Activated CD4-positive, alpha-beta T cell treated with anti-CD3 and anti-CD28 coated beads for 4 hours (primary cell): Measurements from ENCODE around the gene NDUFC2.
"Not testable (repeated sequence)": the region's sequence is repeated elsewhere in the genome, so short reads cannot be mapped to it uniquely, and the experiment has no call there.

Source experiments
- DNase-seq, 2 donors: peaks; one replicate each; pipeline ENCODE4 v3.0.0-alpha.2; 2020

The NDUFC2 gene

GRCh38 chr11:78050964-78051831 lies 28.5 kb downstream of the NDUFC2 start:
- no peak for DNase-seq

- DNase-seq: no peak
Measured at GRCh38 chr11:78049348-78049747, 30.3 kb downstream of the NDUFC2 start.

- no peak for DNase-seq
Measured at GRCh38 chr11:78048561-78048960, 31.1 kb downstream of the NDUFC2 start.

DNA sequence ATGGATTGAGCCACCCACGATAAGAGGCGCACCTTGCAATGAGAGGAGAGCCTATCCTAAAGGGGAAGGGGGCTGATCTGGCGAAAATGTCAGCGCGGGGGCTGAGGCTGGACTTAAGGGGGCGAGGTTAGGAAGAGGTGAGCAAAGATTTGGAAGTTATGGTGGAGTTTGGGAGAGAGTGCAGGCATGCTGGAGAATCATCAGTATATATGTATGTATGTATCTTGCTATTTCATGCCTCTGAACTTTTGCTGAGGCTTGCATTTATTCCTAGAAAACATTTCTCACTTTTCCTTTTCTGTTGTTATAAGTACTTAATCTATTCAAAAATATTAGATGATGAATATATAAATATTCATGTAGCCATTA lies 33.2 kb downstream of the NDUFC2 start:
- no peak for DNase-seq

DNA sequence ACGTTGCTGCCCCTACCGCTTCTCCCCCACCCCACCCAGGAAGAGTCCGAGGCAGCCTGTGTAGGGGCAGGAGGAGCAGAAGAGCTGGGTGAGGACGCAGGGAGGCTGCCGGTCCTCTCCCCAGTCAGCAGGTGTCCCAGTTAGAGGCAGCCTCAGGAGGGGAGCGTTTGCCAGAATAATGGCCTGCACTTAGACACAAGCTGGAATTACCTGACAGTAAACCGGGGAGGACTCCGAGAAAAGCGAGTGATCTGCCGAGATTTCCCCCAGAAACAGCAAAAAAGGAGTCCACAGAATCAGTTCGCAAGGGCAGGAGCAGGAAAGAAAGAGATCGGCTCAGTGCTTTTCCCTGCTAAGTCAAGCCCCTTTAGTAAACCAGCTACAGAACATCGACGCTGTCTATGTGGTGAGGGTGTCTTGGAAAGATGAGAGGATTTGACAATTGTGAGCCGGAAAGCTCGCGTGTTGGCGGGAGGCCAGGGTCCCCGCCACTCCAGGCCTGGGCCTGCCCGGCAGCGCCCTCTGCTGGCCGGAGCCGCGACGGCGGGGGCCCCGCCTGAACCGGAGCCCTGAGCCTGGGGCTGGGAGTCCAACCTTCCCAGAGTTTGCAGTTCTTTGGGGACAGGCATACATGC lies 33.7 kb downstream of the NDUFC2 start:
- DNase-seq: peak; percentile 62 to 76

- DNase-seq: no peak
Measured at GRCh38 chr11:78044706-78045105, 35.0 kb downstream of the NDUFC2 start.

DNA sequence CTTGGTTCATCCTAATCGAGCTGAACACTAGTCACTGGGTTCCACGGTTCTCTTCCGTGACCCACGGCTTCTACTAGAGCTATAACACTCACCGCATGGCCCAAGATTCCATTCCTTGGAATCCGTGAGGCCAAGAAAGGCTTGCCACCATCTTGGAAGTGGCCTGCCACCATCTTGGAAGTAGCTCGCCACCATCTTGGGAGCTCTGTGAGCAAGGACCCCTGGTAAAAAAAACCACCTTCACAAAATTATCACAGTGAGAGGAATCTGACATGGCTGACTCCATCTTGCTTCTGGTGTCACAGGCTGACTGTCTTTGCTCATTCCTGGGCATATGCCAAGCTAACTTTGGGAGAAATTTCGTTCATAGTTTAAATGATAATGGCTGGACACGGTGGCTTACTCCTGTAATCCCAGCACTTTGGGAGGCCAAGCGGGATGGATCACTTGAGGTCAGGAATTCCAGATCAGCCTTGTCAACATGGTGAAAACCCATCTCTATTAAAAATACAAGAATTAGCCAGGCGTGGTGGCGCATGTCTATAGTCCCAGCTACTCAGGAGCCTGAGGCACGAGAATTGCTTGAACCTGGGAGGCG lies 37.7 kb downstream of the NDUFC2 start:
- DNase-seq: no peak

GRCh38 chr11:78041380-78041719 lies 38.3 kb downstream of the NDUFC2 start:
- not testable (repeated sequence) for DNase-seq

DNA sequence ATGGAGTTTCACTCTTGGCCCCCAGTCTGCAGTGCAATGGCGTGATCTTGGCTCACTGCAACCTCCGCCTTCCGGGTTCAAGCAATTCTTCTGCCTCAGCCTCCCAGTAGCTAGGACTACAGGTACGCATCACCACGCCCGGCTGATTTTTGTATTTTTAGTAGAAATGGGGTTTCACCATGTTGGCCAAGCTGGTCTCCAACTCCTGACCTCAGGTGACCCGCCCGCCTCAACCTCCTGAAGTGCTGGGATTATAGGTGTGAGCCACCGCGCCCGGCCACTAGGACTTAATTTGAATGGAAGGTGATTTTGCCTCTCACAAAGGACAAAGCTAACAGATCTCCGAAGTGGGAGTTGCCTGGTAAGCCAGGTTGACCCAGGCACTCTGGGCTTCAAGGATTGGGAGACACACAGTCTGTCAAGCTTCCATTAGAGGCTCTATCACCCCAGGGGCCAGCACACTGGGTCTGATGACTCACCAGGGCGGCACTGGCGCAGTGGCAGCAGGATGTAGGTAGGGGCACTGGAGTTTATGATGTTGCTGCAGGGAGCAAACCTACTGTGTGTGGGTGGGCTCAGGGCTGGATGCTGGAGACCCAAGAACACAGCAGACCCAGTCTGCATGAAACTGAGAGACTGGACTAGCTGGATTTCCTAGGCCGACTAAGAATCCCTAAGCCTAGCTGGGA lies 38.8 kb downstream of the NDUFC2 start:
- DNase-seq: no peak

GRCh38 chr11:78039919-78040671 lies 39.6 kb downstream of the NDUFC2 start:
- no peak for DNase-seq

DNA sequence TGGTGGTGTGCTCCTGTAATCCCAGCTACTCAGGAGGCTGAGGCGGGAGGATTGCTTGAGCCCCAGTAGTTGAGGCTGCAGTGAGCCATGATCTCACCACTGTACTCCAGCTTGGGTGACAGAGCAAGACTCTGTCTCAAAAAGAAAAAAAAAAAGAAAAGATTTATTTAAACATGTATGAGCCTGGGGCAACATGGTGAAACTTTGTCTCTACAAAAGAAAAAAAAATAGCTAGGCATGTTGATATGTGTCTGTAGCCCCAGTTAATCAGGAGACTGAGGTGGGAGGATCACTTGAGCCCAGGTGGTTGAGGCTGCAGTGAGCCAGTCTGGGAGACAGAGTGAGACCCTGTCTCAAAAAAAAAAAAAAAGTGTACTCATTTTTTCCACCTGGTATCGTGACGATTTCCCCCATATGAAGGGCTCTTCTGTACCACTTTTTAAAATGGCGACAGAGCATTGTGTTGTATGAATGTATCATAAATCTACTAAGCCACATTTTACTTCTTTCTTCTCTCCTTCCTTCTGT lies 40.2 kb downstream of the NDUFC2 start:
- DNase-seq: no peak

DNA sequence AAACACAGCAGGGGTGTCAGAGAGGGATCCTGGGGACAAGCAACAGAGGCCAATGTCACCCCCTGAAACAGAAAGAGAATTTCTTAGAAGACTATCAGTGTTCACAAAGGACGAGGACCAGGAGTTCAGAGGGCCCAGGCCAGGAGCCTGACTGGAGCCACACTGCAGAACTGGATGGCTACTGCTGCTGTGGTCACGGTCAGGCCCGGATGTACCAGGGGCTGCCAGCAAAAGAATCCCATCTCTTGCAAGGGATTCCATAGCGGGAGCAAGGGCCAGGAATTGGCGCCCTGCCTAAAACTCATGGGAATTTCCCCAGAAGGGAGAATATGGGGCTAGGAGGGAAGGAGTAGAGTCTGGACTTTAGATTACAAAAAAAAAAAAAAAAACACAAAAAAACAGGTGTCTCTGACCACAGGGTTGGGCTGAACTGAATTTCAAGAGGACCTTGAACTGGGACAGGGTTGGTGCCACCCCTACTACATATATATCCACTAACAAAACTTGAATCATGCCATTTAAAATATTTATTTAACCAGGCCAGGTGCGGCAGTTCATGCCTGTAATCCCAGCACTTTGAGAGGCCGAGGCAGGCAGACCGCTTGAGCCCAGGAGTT lies 40.9 kb downstream of the NDUFC2 start:
- no peak for DNase-seq

DNA sequence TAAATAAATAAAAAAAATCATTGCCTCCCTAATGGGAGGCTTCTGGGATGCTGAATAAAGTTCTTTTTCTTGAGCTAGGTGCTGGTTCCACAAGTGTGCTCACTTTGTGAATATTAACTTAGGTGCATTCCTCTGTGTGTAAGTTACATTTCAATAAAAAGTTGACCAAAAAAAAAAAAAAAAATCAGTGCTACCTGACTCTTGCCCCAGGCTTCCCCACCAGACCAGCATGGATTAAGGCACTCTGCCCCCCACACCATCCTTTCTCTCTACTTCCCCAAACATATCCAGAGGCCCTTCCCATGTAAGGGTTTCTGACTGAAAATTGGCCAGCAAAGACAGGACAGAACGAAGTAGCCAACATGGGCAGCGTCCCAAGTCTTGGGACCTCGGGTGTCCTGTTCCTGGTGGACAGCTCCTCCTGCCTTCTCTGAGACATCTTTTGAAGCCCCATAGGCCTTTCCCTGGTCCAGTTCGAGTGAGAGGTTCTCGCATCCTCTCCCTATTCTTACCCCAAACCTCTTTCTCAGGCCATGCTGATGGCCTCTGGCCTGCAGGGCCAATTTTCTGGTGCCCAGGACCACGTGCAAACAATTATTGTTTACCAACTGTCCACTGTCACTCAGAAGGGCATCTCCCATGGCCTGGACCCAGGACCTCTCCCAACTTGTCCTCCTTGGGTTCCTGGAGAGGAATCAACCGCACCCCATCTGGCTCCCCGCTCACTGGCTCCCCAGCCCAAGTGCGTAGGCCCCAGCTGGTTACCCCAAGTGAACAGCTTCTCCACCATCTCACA lies 41.6 kb downstream of the NDUFC2 start:
- DNase-seq: no peak

GRCh38 chr11:78037056-78037455 lies 42.6 kb downstream of the NDUFC2 start:
- DNase-seq: no peak

GRCh38 chr11:78036313-78036712 lies 43.3 kb downstream of the NDUFC2 start:
- DNase-seq: no peak

DNA sequence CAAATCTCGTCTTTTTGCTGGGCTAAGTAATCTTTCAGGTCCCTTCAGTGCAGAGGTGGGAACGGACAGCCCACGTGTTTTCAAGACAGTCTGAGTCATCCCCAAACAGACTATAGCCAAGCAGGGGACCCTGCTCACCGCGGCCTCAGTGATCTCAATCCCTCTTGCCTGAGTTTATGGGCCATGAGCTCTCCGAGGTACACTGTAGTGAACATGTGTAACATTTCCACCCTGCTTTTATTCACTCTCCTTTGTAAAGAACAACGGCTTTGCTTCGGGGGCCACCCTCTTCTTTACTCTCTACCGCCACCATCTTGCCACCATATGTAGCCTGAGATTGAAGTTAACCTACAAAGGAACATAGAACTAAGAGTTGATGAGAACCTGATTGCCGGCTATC lies 45.0 kb downstream of the NDUFC2 start:
- DNase-seq: no peak

GRCh38 chr11:78033040-78033439 lies 46.6 kb downstream of the NDUFC2 start:
- DNase-seq: no peak

DNA sequence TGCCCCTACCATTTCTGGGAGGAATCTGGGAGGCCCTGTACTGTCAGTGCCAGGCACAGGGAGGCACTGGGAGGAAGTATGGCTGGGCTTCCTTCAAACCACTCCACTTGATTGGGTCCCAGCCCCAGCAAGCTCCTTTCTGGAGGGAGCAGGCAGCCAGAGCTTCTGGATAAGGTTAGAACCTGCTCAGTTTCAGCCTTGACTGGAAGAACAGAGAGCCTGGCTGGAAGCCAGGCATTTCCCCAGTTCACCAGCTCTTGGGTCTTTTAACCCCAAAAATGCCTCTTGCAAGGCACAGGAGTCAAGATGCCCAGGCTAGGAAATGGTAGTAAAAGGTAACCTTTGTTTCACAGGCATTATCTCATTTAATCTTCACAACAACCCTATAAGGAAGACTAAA lies 47.6 kb downstream of the NDUFC2 start:
- DNase-seq: no peak

DNA sequence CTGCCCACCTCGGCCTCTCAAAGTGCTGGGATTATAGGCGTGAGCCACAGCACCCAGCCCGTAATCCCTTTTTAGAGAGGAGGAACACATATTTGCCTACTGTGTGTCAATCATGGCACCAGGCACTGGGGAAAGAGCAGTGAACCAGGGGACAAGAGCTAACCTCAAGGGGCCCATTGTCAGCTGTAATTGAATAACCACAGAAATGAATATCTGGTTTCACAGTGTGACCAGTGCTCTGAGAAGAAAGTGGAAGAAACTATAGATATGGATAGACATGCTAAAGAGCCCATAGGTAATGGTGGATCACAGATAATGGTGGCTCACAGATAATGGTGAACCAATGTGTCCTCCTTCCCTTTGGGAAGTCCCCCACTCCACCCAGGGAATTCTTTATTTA lies 48.0 kb downstream of the NDUFC2 start:
- no peak for DNase-seq

DNA sequence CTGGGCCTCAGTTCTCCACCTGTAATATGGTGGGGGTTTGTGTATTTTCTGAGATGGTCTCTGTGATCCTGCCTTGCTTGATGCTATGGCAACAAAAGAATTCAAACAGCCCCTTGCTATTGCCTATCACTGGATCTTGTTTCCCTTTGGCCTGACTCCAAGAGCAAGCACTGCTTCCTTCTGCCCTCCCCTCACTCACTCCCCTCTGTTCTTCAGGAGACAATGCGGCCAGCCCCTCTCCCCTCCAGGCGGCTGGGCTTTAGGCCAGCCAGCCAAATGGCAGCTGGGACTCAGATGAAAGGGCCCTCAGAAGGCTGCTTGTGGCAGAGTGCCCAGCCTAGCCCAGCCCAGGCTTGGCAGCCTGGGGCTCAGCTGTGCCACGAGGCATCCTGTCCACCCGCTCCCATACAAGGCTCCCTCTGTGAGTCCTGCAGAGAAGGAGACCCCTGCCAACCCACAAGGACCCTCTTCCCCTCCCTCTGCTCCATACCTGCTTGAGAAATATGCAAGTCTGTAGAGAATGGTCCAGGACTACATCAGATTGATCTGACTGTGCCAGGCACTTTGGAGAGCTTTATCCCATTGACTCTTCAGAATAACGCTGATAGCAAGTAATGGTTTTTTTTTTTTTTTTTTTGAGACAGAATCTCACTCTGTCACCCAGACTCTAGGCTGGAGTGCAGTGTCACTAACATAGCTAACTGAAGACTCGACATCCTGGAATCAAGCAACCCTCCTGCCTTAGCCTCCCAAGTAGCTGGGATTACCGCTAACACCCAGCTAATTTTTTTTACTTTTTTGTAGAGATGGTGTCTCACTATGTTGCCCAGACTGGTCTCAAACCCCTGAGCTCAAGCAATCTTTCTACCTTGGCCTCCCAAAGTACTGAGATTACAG lies 49.0 kb downstream of the NDUFC2 start:
- no peak for DNase-seq
